HepG2 (cell line): Measurements from ENCODE around the gene CDK1. TPM values are rescaled to one million over a fixed set of nuclear protein-coding genes. Genes with fewer than 3 reads are reported as not detected.
"Not testable (repeated sequence)": the region's sequence is repeated elsewhere in the genome, so short reads cannot be mapped to it uniquely, and the experiment has no call there.

ENCODE experiments used
- ATAC-seq: fragments of 200-7000 bp; cut with Tn5 transposase; 3 replicates; pipeline ENCODE4 v1.9.1; 2020; ENCODE audit warnings: mild to moderate bottlenecking, moderate library complexity
- BruUV-seq: library from RNA; stranded (reverse); fragments of 400-500 nt; replicated peaks from 2 replicates; lab custom pipeline; 2021; lab: Mats Ljungman, UMichigan
- CTCF ChIA-PET: fragments of 300-600 bp; formaldehyde crosslinking; extraction: SDS; loops from one replicate; lab custom pipeline; 2021; ENCODE audit warnings: low total read pairs, inconsistent platforms, low intra/inter-chr PET ratio; lab: Yijun Ruan, JAX
- POLR2A ChIA-PET: fragments of 350-600 bp; sonication (Branson Sonifier 250); formaldehyde crosslinking; loops from one replicate; lab custom pipeline; 2020; ENCODE audit warnings: antibody characterized with exemption, inconsistent platforms; lab: Yijun Ruan, JAX
- DNase-seq: peaks from one replicate; pipeline ENCODE4 v3.0.0-alpha.2; 2015; ENCODE audit warnings: low spot score
- FAIRE-seq: peaks from 3 replicates; lab custom pipeline; 2011; peaks lifted over from hg19 to GRCh38; lab: Jason Lieb, UNC
- H2AFZ ChIP-seq: one replicate; pipeline ENCODE4 v1.6.1; 2011; ENCODE audit warnings: low read length, inconsistent platforms
- H3K27ac ChIP-seq: fragments of 300-600 bp; 3 replicates; pipeline ENCODE4 v1.8.0; 2011; ENCODE audit warnings: mixed run types, mild to moderate bottlenecking, mixed read lengths, low read length, inconsistent platforms; ENCODE audit not compliant: insufficient read depth; ENCODE audit errors: extremely low read length
- H3K27me3 ChIP-seq, 2 experiments: fragments of 200-600 bp in 1 of 2; 2 replicates in 1 of 2; 3 replicates in 1 of 2; pipeline versions ENCODE4 v1.6.0 to v1.8.0; 2011; ENCODE audit warnings: low read length in 2 of 2, mild to moderate bottlenecking in 2 of 2, moderate library complexity in 2 of 2, inconsistent platforms in 1 of 2; ENCODE audit not compliant: insufficient read depth in 2 of 2, control insufficient read depth in 1 of 2
- H3K36me3 ChIP-seq, 2 experiments: fragments of 200-600 bp in 1 of 2; replicated peaks in 1 of 2; 2 replicates in 1 of 2; 3 replicates in 1 of 2; pipeline versions ENCODE4 v1.5.1 to v1.8.0; 2011; ENCODE audit warnings: low read length in 2 of 2, inconsistent platforms in 1 of 2; ENCODE audit not compliant: insufficient read depth in 2 of 2, control insufficient read depth in 1 of 2
- H3K4me1 ChIP-seq: 2 replicates; pipeline ENCODE4 v1.5.1; 2012; ENCODE audit warnings: low read length, inconsistent platforms; ENCODE audit not compliant: insufficient read depth
- H3K4me2 ChIP-seq: 2 replicates; pipeline ENCODE4 v1.6.0; 2011; ENCODE audit warnings: low read depth, low read length, inconsistent platforms
- H3K4me3 ChIP-seq, 3 experiments: fragments of 200-600 bp in 1 of 3; sonication (generic), shearing (Covaris generic) in 1 of 3; replicated peaks in 1 of 3; 2 replicates each; pipeline ENCODE4 v1.5.1; 2011 to 2016; ENCODE audit warnings: low read length in 3 of 3, inconsistent platforms in 2 of 3, low read depth in 2 of 3, mild to moderate bottlenecking in 2 of 3, control low read depth in 1 of 3, mixed read lengths in 1 of 3; ENCODE audit not compliant: insufficient read depth in 1 of 3
- H3K79me2 ChIP-seq: one replicate; pipeline ENCODE4 v1.6.1; 2011; ENCODE audit warnings: low read length, inconsistent platforms; ENCODE audit not compliant: insufficient read depth
- H3K9ac ChIP-seq: 2 replicates; pipeline ENCODE4 v1.6.0; 2011; ENCODE audit warnings: mild to moderate bottlenecking, low read depth, low read length, inconsistent platforms; ENCODE audit not compliant: insufficient read depth
- H3K9me3 ChIP-seq: 2 replicates; pipeline ENCODE4 v1.5.1; 2012; ENCODE audit warnings: mild to moderate bottlenecking, low read length
- H4K20me1 ChIP-seq: 2 replicates; pipeline ENCODE4 v1.6.0; 2011; ENCODE audit warnings: inconsistent platforms, mild to moderate bottlenecking, low read length, moderate library complexity; ENCODE audit not compliant: insufficient read depth
- AHDC1 ChIP-seq: sonication (generic); formaldehyde crosslinking; IDR thresholded peaks from 2 replicates; pipeline ENCODE4 v1.5.1; 2020; ENCODE audit warnings: mild to moderate bottlenecking, missing genetic modification reagents, borderline replicate concordance
- EHMT2 ChIP-seq: fragments of 200-600 bp; sonication (generic); IDR thresholded peaks from 2 replicates; pipeline ENCODE4 v1.7.0; 2017; ENCODE audit warnings: antibody characterized with exemption, low read depth, low read length, borderline replicate concordance
- FOXP1 ChIP-seq, 2 experiments: fragments of 450-650 bp in 1 of 2; IDR thresholded peaks; 2 replicates each; pipeline ENCODE4 v1.6.1; 2017 to 2018; ENCODE audit warnings: antibody characterized with exemption in 1 of 2
- NFRKB ChIP-seq: fragments of 450-650 bp; IDR thresholded peaks from 2 replicates; pipeline ENCODE4 v1.6.1; 2017
- WGBS: methylation state at CpG from one replicate; pipeline ENCODE4 v1.1.6; 2017; ENCODE audit warnings: low lambda C conversion rate; 5-methylcytosine and 5-hydroxymethylcytosine counted together
- in situ Hi-C: cut with HindIII; loops from 2 replicates; pipeline ENCODE4 v1.10.0; 2017; ENCODE audit warnings: low pct_unique_long_range_greater_than_20kb; ENCODE audit not compliant: extremely low pct_ligation_motif_present
- intact Hi-C: fragments of 100-400 bp; cut with micrococcal nuclease; formaldehyde crosslinking; loops from one replicate; pipeline ENCODE4 v1.10.0; 2022; ENCODE audit not compliant: unreplicated experiment
- polyA plus RNA-seq, 8 experiments: library from polyadenylated mRNA; depleted of rRNA in 3 of 8; stranded (reverse) in 7 of 8; unstranded in 1 of 8; fragments of >200 nt; fragmentation: Illumina TruSeq in 4 of 8; extraction: Trizol in 4 of 8; gene quantifications; 2 replicates each; pipeline versions ENCODE4 v1.2.1 to v1.2.3, GENCODE V29; 2011 to 2016; ENCODE audit warnings: low read depth in 4 of 8, missing spikeins in 1 of 8, mixed read lengths in 1 of 8; ENCODE audit not compliant: insufficient read depth in 1 of 8
- total RNA-seq, 5 experiments: library from RNA; depleted of rRNA; stranded (reverse); fragments of >200 nt; fragmentation: Illumina TruSeq; extraction: Trizol; gene quantifications; 2 replicates each; pipeline ENCODE4 v1.2.3, GENCODE V29; 2016; ENCODE audit warnings: low read depth in 1 of 5

CDK1 gene
- total and polyA plus RNA-seq, 2 of the 13 experiments (the other 11 are each of a cell fraction or from before 2014, with no cell fraction given) = 42.6 to 132 TPM

- TF ChIP-seq AHDC1 (CRISPR knock-in tag) (no peak), NFRKB (no peak), FOXP1 (IDR thresholded peaks at IDR 0.05) (no peak), FOXP1 (CRISPR knock-in tag; IDR thresholded peaks at IDR 0.05) (no peak), EHMT2 (no peak)
Measured at GRCh38 chr10:60835049-60835448, 56.8 kb downstream of the CDK1 start (continued).

GRCh38 chr10:60841227-60841626 is 62.9 kb downstream of the CDK1 start:
- H3K9ac ChIP-seq, DNase-seq, POLR2A ChIA-PET, FAIRE-seq, ATAC-seq, H3K79me2 ChIP-seq, H2AFZ ChIP-seq, H3K36me3 ChIP-seq, H3K4me3 ChIP-seq, BruUV-seq, H3K27ac ChIP-seq, H3K9me3 ChIP-seq, intact Hi-C loops, CTCF ChIA-PET, H4K20me1 ChIP-seq, in situ Hi-C loops, H3K4me2 ChIP-seq, H3K4me1 ChIP-seq, H3K27me3 ChIP-seq: not testable (repeated sequence)
- WGBS = 75% methylated on average over 10 of the region's 10 CpGs
